SK-N-SH (cell line): ENCODE data around the gene SLC13A4. TPM values are rescaled to one million over a fixed set of nuclear protein-coding genes. Genes with fewer than 3 reads are reported as not detected.

ENCODE experiments used
- CTCF ChIA-PET: fragments of 300-600, 350-600 bp; formaldehyde crosslinking; extraction: SDS; loops from one replicate; lab custom pipeline; 2021; lab: Yijun Ruan, JAX
- POLR2A ChIA-PET: fragments of 350-600 bp; sonication (Branson Sonifier 250); formaldehyde crosslinking; extraction: SDS; loops from one replicate; lab custom pipeline; 2020; ENCODE audit warnings: antibody characterized with exemption, inconsistent platforms; lab: Yijun Ruan, JAX
- DNase-seq: peaks from one replicate; pipeline ENCODE4 v3.0.0; 2012
- H2AFZ ChIP-seq: fragments of 200-600 bp; sonication (generic); 2 replicates; pipeline ENCODE4 v1.8.1; 2016; ENCODE audit warnings: antibody characterized with exemption, mild to moderate bottlenecking, low read depth
- H3F3A ChIP-seq: fragments of 200-600 bp; sonication (generic); replicated peaks from 2 replicates; pipeline ENCODE3; 2016; ENCODE audit warnings: antibody characterized with exemption, mild to moderate bottlenecking; ENCODE audit not compliant: insufficient read depth
- H3K27ac ChIP-seq, 2 experiments: fragments of 200-500 bp in 1 of 2; fragments of 200-600 bp in 1 of 2; sonication (Bioruptor generic) in 1 of 2; sonication (generic), shearing (Covaris generic) in 1 of 2; 2 replicates each; pipeline versions ENCODE4 v1.5.1 to v1.6.1; 2014 to 2016; ENCODE audit warnings: low read depth in 2 of 2, inconsistent platforms in 1 of 2, low read length in 1 of 2, mild to moderate bottlenecking in 1 of 2, mixed read lengths in 1 of 2
- H3K27me3 ChIP-seq: fragments of 200-600 bp; sonication (generic), shearing (Covaris generic); 2 replicates; pipeline ENCODE4 v1.6.1; 2016; ENCODE audit warnings: mixed run types; ENCODE audit not compliant: insufficient read depth
- H3K36me3 ChIP-seq, 2 experiments: fragments of 200-500 bp in 1 of 2; fragments of 200-600 bp in 1 of 2; sonication (Bioruptor generic) in 1 of 2; sonication (generic) in 1 of 2; replicated peaks in 1 of 2; 2 replicates each; pipeline versions ENCODE3 to v1.5.1; 2014 to 2016; ENCODE audit warnings: low read length in 1 of 2, mild to moderate bottlenecking in 1 of 2; ENCODE audit not compliant: insufficient read depth in 2 of 2, control insufficient read depth in 1 of 2
- H3K4me1 ChIP-seq, 2 experiments: fragments of 200-500 bp in 1 of 2; fragments of 200-600 bp in 1 of 2; sonication (Bioruptor generic) in 1 of 2; sonication (generic), shearing (Covaris generic) in 1 of 2; 2 replicates each; pipeline versions ENCODE4 v1.5.1 to v1.6.1; 2014 to 2016; ENCODE audit warnings: low read depth in 1 of 2, low read length in 1 of 2, mixed run types in 1 of 2; ENCODE audit not compliant: insufficient read depth in 2 of 2, control insufficient read depth in 1 of 2
- H3K4me2 ChIP-seq: fragments of 200-600 bp; sonication (generic), shearing (Covaris generic); 2 replicates; pipeline ENCODE4 v1.6.1; 2017; ENCODE audit warnings: mixed run types
- H3K4me3 ChIP-seq, 2 experiments: fragments of 200-500 bp in 1 of 2; fragments of 200-600 bp in 1 of 2; sonication (Bioruptor generic) in 1 of 2; sonication (generic), shearing (Covaris generic) in 1 of 2; 2 replicates each; pipeline versions ENCODE4 v1.5.1 to v1.8.1; 2014 to 2016; ENCODE audit warnings: low read depth in 2 of 2, inconsistent platforms in 1 of 2, low read length in 1 of 2, mild to moderate bottlenecking in 1 of 2, mixed read lengths in 1 of 2, moderate library complexity in 1 of 2
- H3K79me2 ChIP-seq: fragments of 200-600 bp; sonication (generic); 2 replicates; pipeline ENCODE4 v1.8.1; 2017; ENCODE audit warnings: mild to moderate bottlenecking; ENCODE audit not compliant: insufficient read depth
- H3K9ac ChIP-seq: fragments of 200-600 bp; sonication (generic); 2 replicates; pipeline ENCODE4 v1.6.1; 2017; ENCODE audit warnings: mixed run types
- H3K9me2 ChIP-seq: fragments of 200-600 bp; sonication (generic); 2 replicates; pipeline ENCODE4 v1.6.1; 2017; ENCODE audit warnings: mixed run types
- H3K9me3 ChIP-seq: fragments of 200-600 bp; sonication (generic); 2 replicates; pipeline ENCODE4 v1.6.1; 2017; ENCODE audit warnings: mixed run types, mild to moderate bottlenecking, moderate library complexity
- H4K20me1 ChIP-seq: fragments of 200-600 bp; sonication (generic); 2 replicates; pipeline ENCODE4 v1.6.1; 2017; ENCODE audit warnings: mild to moderate bottlenecking, mixed run types; ENCODE audit not compliant: insufficient read depth
- CHD2 ChIP-seq: fragments of 150-350 bp; IDR thresholded peaks from 2 replicates; pipeline ENCODE4 v1.6.1; 2018; ENCODE audit warnings: low read length; ENCODE audit not compliant: partially characterized antibody
- EZH2phosphoT487 ChIP-seq: fragments of 200-600 bp; sonication (generic); IDR thresholded peaks from 2 replicates; pipeline ENCODE4 v1.6.1; 2017; ENCODE audit warnings: low read depth, mixed run types, mild to moderate bottlenecking, antibody characterized with exemption, moderate library complexity, borderline replicate concordance
- FOSL2 ChIP-seq: IDR thresholded peaks from 2 replicates; pipeline ENCODE4 v1.4.0; 2012; ENCODE audit warnings: low read depth, mild to moderate bottlenecking, moderate library complexity, borderline replicate concordance
- FOXJ3 ChIP-seq: sonication (generic); formaldehyde crosslinking; IDR thresholded peaks from 2 replicates; pipeline ENCODE4 v1.5.1; 2020; ENCODE audit warnings: mild to moderate bottlenecking, missing genetic modification reagents
- GABPA ChIP-seq: IDR thresholded peaks from 2 replicates; pipeline ENCODE4 v1.4.0; 2012; ENCODE audit warnings: low read depth, mild to moderate bottlenecking
- GATA2 ChIP-seq: sonication (generic); formaldehyde crosslinking; IDR thresholded peaks from 2 replicates; pipeline ENCODE4 v1.5.0; 2020; ENCODE audit warnings: mild to moderate bottlenecking, missing genetic modification reagents
- NRF1 ChIP-seq: IDR thresholded peaks from 2 replicates; pipeline ENCODE4 v1.6.1; 2012; ENCODE audit warnings: low read depth, mild to moderate bottlenecking, low read length
- RAD21 ChIP-seq: IDR thresholded peaks from 2 replicates; pipeline ENCODE4 v1.6.1; 2012; ENCODE audit warnings: mild to moderate bottlenecking, low read length
- RFX5 ChIP-seq: IDR thresholded peaks from 2 replicates; pipeline ENCODE4 v1.6.1; 2012; ENCODE audit warnings: mild to moderate bottlenecking, improper control_type of control experiment, low read length
- RXRA ChIP-seq: IDR thresholded peaks from 2 replicates; pipeline ENCODE4 v1.4.0; 2012; ENCODE audit warnings: low read depth, mild to moderate bottlenecking, borderline replicate concordance
- SIN3A ChIP-seq: IDR thresholded peaks from 2 replicates; pipeline ENCODE4 v1.6.1; 2012; ENCODE audit warnings: low read depth, mild to moderate bottlenecking, low read length, moderate library complexity, borderline replicate concordance
- TAF1 ChIP-seq: IDR thresholded peaks from 2 replicates; pipeline ENCODE4 v1.6.1; 2012; ENCODE audit warnings: low read depth, mild to moderate bottlenecking, low read length, moderate library complexity, borderline replicate concordance
- TCF12 ChIP-seq: IDR thresholded peaks from 2 replicates; pipeline ENCODE4 v1.4.0; 2012
- TEAD4 ChIP-seq: IDR thresholded peaks from 2 replicates; pipeline ENCODE4 v1.4.0; 2012; ENCODE audit warnings: mild to moderate bottlenecking, borderline replicate concordance; ENCODE audit not compliant: insufficient read depth
- WGBS: methylation state at CpG from one replicate; pipeline ENCODE4 v1.1.6; 2017; ENCODE audit warnings: low lambda C conversion rate; 5-methylcytosine and 5-hydroxymethylcytosine counted together
- polyA plus RNA-seq, 3 experiments: library from polyadenylated mRNA; depleted of rRNA; stranded (reverse); fragments of >200 nt; gene quantifications; 2 replicates each; pipeline ENCODE4 v1.2.3, GENCODE V29; 2012
- TF ChIP-seq, protein P1 (sequence below): IDR thresholded peaks from 2 replicates; pipeline ENCODE4 v1.4.0; 2012; ENCODE audit warnings: low read depth, borderline replicate concordance
- TF ChIP-seq, protein P2 (sequence below): IDR thresholded peaks from 2 replicates; pipeline ENCODE4 v1.4.0; 2012; ENCODE audit warnings: low read depth
- TF ChIP-seq, protein P3 (sequence below): fragments of 150-350 bp; IDR thresholded peaks from 2 replicates; pipeline ENCODE4 v1.6.1; 2016; ENCODE audit warnings: mild to moderate bottlenecking, low read depth, low read length
- TF ChIP-seq, protein P4 (sequence below): IDR thresholded peaks from 2 replicates; pipeline ENCODE4 v1.6.1; 2012; ENCODE audit warnings: mild to moderate bottlenecking, low read depth, low read length, moderate library complexity

SLC13A4 gene
- polyA plus RNA-seq, 1 of the 3 experiments (the other 2 are of a cell fraction) = 0.30 TPM

DNA sequence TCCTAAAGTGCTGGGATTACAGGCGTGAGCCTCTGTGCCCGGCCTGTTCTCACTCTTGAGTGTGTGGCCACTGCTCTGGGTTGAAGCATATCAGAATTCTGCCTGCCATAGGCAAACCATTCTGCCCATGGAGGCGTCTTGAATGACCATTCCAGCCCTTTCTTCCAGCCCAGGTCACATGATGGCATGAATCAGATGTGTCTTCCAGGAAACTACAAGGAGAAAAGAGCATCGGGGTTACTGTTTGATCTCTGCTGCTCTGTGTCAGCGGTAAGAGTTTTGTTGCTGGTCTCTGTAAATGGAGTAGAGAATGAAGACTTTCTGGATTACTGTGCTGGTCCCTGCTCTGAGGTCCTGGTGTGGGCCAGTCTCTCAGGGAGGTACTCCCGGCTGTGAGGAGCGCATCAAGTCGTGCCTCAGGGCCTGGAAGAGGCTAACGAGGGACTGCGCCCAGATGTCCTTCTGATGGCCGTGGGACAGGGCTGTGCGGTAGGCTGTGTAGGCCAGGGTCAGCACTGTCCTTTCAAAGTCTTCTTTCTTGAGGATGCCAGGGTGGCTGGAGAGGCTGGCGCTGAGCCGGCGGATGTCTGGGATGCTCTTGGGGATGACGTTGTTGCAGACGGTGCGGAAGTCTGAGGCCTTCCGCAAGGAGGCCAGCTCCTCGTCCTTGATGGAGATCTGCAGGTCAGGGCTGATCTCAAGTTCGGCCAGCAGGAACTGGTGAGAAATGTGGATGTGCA lies 5.8 kb upstream of the SLC13A4 start:
- no peaks in the 10 kb centered on the region for H3K36me3 ChIP-seq
- H3K27me3 ChIP-seq = no peaks in the 10 kb centered on the region
- H3F3A ChIP-seq = peaks cover 6% of the 10 kb centered on the region
- H3K9ac ChIP-seq = no peak overlapping the region
- no peaks in the 10 kb centered on the region for H4K20me1 ChIP-seq
- no peaks in the 10 kb centered on the region for H3K79me2 ChIP-seq
- no peak overlapping the region; the same call in 1 of the 2 replicates for H2AFZ ChIP-seq
- H3K4me3 ChIP-seq = no peak overlapping the region
- CTCF ChIA-PET = interaction anchor here (1.1 to 4.6 kb wide), 4 partner anchors 9 to 61 kb away, joined by 3 to 25 read pairs (median 4); no protein-coding TSS in a partner anchor
- no peaks in the 10 kb centered on the region for H3K9me3 ChIP-seq
- 92% methylated on average over 21 of the region's 21 CpGs for WGBS
- POLR2A ChIA-PET = no interaction called here
- DNase-seq = no peak
- no peaks in the 10 kb centered on the region for H3K9me2 ChIP-seq
- no peak overlapping the region for H3K27ac ChIP-seq
- TF ChIP-seq, protein P1, sequence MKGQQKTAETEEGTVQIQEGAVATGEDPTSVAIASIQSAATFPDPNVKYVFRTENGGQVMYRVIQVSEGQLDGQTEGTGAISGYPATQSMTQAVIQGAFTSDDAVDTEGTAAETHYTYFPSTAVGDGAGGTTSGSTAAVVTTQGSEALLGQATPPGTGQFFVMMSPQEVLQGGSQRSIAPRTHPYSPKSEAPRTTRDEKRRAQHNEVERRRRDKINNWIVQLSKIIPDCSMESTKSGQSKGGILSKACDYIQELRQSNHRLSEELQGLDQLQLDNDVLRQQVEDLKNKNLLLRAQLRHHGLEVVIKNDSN = peak; percentile 63; the same call in 1 of the 2 replicates
- no peak for TF ChIP-seq RAD21
- TF ChIP-seq TEAD4 = no peak
- H3K4me1 ChIP-seq = peaks cover 0 to 9% of the 10 kb centered on the region in 2 experiments; a peak in 2 of 4 replicates
- no peak overlapping the region for H3K4me2 ChIP-seq

DNA sequence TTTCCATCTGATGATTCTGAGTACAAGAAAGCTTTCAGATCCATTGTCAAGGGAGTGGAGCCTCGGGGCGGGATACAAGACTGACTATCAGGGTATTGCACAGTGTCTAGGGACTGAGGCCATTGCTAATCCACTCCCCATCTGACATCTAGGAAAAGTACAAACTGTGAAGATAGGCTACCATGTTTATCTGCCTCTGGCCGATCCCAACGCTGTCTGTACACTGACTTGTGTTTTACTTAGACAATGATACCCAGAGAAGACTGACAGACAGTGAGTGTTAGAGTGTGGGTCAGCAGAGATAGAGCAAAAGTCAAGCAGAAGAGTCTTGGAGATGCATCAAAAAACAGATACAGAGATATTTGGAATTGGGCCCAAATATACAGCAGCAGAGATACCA lies 3.1 kb upstream of the SLC13A4 start:
- TF ChIP-seq NRF1 = no peak
- no peak for TF ChIP-seq RFX5
- no peak for TF ChIP-seq FOSL2
- TF ChIP-seq, protein P1 = no peak
- TF ChIP-seq SIN3A = no peak
- TF ChIP-seq GATA2 (CRISPR knock-in tag) = no peak
- TF ChIP-seq, protein P2, sequence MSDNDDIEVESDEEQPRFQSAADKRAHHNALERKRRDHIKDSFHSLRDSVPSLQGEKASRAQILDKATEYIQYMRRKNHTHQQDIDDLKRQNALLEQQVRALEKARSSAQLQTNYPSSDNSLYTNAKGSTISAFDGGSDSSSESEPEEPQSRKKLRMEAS = no peak
- no peak for TF ChIP-seq EZH2phosphoT487
- TF ChIP-seq RXRA = no peak
- no peak for TF ChIP-seq TAF1
- no peak for TF ChIP-seq GABPA
- TF ChIP-seq FOXJ3 (CRISPR knock-in tag) = no peak
- no peak for TF ChIP-seq TCF12
- TF ChIP-seq, protein P3, sequence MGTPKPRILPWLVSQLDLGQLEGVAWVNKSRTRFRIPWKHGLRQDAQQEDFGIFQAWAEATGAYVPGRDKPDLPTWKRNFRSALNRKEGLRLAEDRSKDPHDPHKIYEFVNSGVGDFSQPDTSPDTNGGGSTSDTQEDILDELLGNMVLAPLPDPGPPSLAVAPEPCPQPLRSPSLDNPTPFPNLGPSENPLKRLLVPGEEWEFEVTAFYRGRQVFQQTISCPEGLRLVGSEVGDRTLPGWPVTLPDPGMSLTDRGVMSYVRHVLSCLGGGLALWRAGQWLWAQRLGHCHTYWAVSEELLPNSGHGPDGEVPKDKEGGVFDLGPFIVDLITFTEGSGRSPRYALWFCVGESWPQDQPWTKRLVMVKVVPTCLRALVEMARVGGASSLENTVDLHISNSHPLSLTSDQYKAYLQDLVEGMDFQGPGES = no peak
- TF ChIP-seq CHD2 = no peak
- no peak for TF ChIP-seq RAD21
- TF ChIP-seq, protein P4, sequence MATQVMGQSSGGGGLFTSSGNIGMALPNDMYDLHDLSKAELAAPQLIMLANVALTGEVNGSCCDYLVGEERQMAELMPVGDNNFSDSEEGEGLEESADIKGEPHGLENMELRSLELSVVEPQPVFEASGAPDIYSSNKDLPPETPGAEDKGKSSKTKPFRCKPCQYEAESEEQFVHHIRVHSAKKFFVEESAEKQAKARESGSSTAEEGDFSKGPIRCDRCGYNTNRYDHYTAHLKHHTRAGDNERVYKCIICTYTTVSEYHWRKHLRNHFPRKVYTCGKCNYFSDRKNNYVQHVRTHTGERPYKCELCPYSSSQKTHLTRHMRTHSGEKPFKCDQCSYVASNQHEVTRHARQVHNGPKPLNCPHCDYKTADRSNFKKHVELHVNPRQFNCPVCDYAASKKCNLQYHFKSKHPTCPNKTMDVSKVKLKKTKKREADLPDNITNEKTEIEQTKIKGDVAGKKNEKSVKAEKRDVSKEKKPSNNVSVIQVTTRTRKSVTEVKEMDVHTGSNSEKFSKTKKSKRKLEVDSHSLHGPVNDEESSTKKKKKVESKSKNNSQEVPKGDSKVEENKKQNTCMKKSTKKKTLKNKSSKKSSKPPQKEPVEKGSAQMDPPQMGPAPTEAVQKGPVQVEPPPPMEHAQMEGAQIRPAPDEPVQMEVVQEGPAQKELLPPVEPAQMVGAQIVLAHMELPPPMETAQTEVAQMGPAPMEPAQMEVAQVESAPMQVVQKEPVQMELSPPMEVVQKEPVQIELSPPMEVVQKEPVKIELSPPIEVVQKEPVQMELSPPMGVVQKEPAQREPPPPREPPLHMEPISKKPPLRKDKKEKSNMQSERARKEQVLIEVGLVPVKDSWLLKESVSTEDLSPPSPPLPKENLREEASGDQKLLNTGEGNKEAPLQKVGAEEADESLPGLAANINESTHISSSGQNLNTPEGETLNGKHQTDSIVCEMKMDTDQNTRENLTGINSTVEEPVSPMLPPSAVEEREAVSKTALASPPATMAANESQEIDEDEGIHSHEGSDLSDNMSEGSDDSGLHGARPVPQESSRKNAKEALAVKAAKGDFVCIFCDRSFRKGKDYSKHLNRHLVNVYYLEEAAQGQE = no peak
- CTCF ChIA-PET = interaction anchor here (1.1 to 4.6 kb wide), 3 partner anchors 11 to 279 kb away, joined by 3 to 25 read pairs (median 3); no protein-coding TSS in a partner anchor
- POLR2A ChIA-PET = no interaction called here

More for the DNA sequence above, 3.1 kb upstream of the SLC13A4 start:
- peaks cover 3% of the 10 kb centered on the region for H3F3A ChIP-seq
- no peak for DNase-seq
- no peaks in the 10 kb centered on the region for H3K9me3 ChIP-seq
- H3K9ac ChIP-seq = no peak overlapping the region
- H3K4me3 ChIP-seq = no peak overlapping the region
- H3K4me2 ChIP-seq = peak overlapping the region; percentile 24; the same call in 1 of the 2 replicates
- H4K20me1 ChIP-seq = no peaks in the 10 kb centered on the region
- peak overlapping the region; percentile 39; the same call in 1 of the 2 replicates for H2AFZ ChIP-seq
- no peaks in the 10 kb centered on the region for H3K79me2 ChIP-seq
- H3K9me2 ChIP-seq = no peaks in the 10 kb centered on the region
- H3K36me3 ChIP-seq = no peaks in the 10 kb centered on the region
- no peaks in the 10 kb centered on the region for H3K27me3 ChIP-seq
- WGBS = 85% methylated on average over 4 of the region's 4 CpGs
- H3K27ac ChIP-seq = no peak overlapping the region
- peaks cover 0 to 8% of the 10 kb centered on the region in 2 experiments; a peak in 2 of 4 replicates for H3K4me1 ChIP-seq
